ENCODE results near the gene PON2.

DNA sequence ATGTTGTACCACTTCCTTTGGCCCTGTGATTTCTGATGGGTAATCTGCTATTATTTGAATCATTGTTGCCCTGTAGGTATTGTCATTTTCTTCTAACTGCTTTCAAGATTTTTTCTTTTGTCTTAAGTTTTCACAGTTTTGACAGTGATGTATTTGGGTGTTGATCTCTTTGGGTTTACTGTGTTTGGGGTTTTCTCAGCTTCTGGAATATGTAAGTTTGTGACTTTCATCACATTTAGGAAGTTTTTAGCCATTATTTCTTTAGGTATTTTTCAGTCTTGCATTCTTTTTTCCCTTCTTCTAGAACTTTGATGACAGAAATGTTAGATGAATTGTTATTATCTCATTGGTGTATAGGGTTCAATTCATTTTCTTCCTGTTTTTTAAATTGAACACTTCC lies 23.1 kb upstream of the PON2 start:
- no peak for TF ChIP-seq ZNF23 (tag by site-specific recombination; IDR thresholded peaks at IDR 0.05; ENCODE audit: borderline replicate concordance)
- TF ChIP-seq ZBTB8A (tag by site-specific recombination; IDR thresholded peaks at IDR 0.05), result no peak
